H1 (cell line): ENCODE measurements around the gene POLA2. TPM values are rescaled to one million over a fixed set of nuclear protein-coding genes. Genes with fewer than 3 reads are reported as not detected.

Experiments used
- CBX5 ChIP-seq: fragments of 300-800, 300-1000 bp; sonication (generic); IDR thresholded peaks from 2 replicates; pipeline ENCODE4 v1.7.1; 2016; ENCODE audit warnings: antibody characterized with exemption, low read length, low read depth
- CEBPB ChIP-seq: IDR thresholded peaks from 2 replicates; pipeline ENCODE4 v1.6.1; 2012; ENCODE audit warnings: low read depth, low read length
- CHD7 ChIP-seq: fragments of 300-600 bp; sonication (generic); IDR thresholded peaks from 2 replicates; pipeline ENCODE4 v1.7.1; 2012; ENCODE audit warnings: low read length, moderate library complexity, mild to moderate bottlenecking, inconsistent platforms; ENCODE audit not compliant: insufficient replicate concordance
- JUN ChIP-seq: IDR thresholded peaks from 2 replicates; pipeline ENCODE4 v1.6.1; 2011; ENCODE audit warnings: low read depth, mild to moderate bottlenecking, improper control_type of control experiment, low read length
- JUND ChIP-seq: IDR thresholded peaks from 2 replicates; pipeline ENCODE4 v1.6.1; 2011; ENCODE audit warnings: mild to moderate bottlenecking, improper control_type of control experiment, low read length
- MAFK ChIP-seq: IDR thresholded peaks from 2 replicates; pipeline ENCODE4 v1.6.1; 2012; ENCODE audit warnings: low read depth, mild to moderate bottlenecking, improper control_type of control experiment, low read length
- NANOG ChIP-seq: IDR thresholded peaks from 2 replicates; pipeline ENCODE4 v1.6.1; 2011; ENCODE audit warnings: low read length, low read depth, mild to moderate bottlenecking, inconsistent platforms; ENCODE audit not compliant: insufficient read depth, poor library complexity, severe bottlenecking
- POLR2A ChIP-seq, 2 experiments: IDR thresholded peaks; 1 replicate in 1 of 2; 2 replicates in 1 of 2; pipeline ENCODE4 v1.6.1; 2011; ENCODE audit warnings: low read depth in 2 of 2, low read length in 2 of 2, mild to moderate bottlenecking in 2 of 2; ENCODE audit errors: control extremely low read depth in 1 of 2
- SIX5 ChIP-seq: IDR thresholded peaks from 2 replicates; pipeline ENCODE4 v1.6.1; 2011; ENCODE audit warnings: mild to moderate bottlenecking, low read depth, low read length
- TBP ChIP-seq: IDR thresholded peaks from 2 replicates; pipeline ENCODE4 v1.6.1; 2011; ENCODE audit warnings: low read depth, low read length, improper control_type of control experiment
- TCF12 ChIP-seq: IDR thresholded peaks from 2 replicates; pipeline ENCODE4 v1.6.1; 2011; ENCODE audit warnings: low read depth, mild to moderate bottlenecking, low read length
- polyA plus RNA-seq, 7 experiments: library from polyadenylated mRNA; depleted of rRNA in 3 of 7; stranded (reverse) in 5 of 7; unstranded in 2 of 7; fragments of >200 nt in 5 of 7; fragments of 200-250 nt in 2 of 7; gene quantifications; 1 replicate in 5 of 7; 2 replicates in 1 of 7; 4 replicates in 1 of 7; pipeline versions ENCODE4 v1.2.1 to v1.2.3, GENCODE V29; 2011 to 2013; ENCODE audit warnings: missing spikeins in 2 of 7, mixed read lengths in 2 of 7
- total RNA-seq: library from RNA; stranded (reverse); fragmentation: NEBNext Ultra II Directional; extraction: Animal tissue kit (Norgen Biotek cat#: 25700); gene quantifications from 2 replicates; pipeline ENCODE4 v1.2.1, GENCODE V29; 2021

The POLA2 gene
- total and polyA plus RNA-seq, 2 of the 8 experiments (the other 6 are each of a cell fraction or from before 2014, with no cell fraction given), result 31.2 to 55.9 TPM

GRCh38 chr11:65213322-65214211, 48.2 kb upstream of the POLA2 start (continued):
- no peak for TF ChIP-seq CHD7
- peak; percentile 41; the same call in 1 of the 2 replicates for TF ChIP-seq MAFK
- TF ChIP-seq POLR2A (IDR thresholded peaks at IDR 0.05; ENCODE audit: control extremely low read depth in 1 of 2, low read depth in 2 of 2, low read length in 2 of 2), result peak in 1 of 2 experiments; percentile 88; a peak in 2 of 3 replicates
- no peak for TF ChIP-seq NANOG
- TF ChIP-seq JUN, result no peak
- no peak for TF ChIP-seq CEBPB
- peak; percentile 58 for TF ChIP-seq TBP
- peak; percentile 87; the same call in 1 of the 2 replicates for TF ChIP-seq TCF12
- TF ChIP-seq CBX5, result no peak
- TF ChIP-seq SIX5, result peak; percentile 28; the same call in 1 of the 2 replicates
- TF ChIP-seq JUND, result no peak; the same call in 1 of the 2 replicates
